HepG2 (cell line): ENCODE measurements around the gene INSIG2. TPM values are rescaled to one million over a fixed set of nuclear protein-coding genes. Genes with fewer than 3 reads are reported as not detected.

Experiments
- ATAC-seq: fragments of 200-7000 bp; cut with Tn5 transposase; 3 replicates; pipeline ENCODE4 v1.9.1; 2020; ENCODE audit warnings: mild to moderate bottlenecking, moderate library complexity
- BruUV-seq: library from RNA; stranded (reverse); fragments of 400-500 nt; replicated peaks from 2 replicates; lab custom pipeline; 2021; lab: Mats Ljungman, UMichigan
- CTCF ChIA-PET: fragments of 300-600 bp; formaldehyde crosslinking; extraction: SDS; loops from one replicate; lab custom pipeline; 2021; ENCODE audit warnings: low total read pairs, inconsistent platforms, low intra/inter-chr PET ratio; lab: Yijun Ruan, JAX
- POLR2A ChIA-PET: fragments of 350-600 bp; sonication (Branson Sonifier 250); formaldehyde crosslinking; loops from one replicate; lab custom pipeline; 2020; ENCODE audit warnings: antibody characterized with exemption, inconsistent platforms; lab: Yijun Ruan, JAX
- DNase-seq: peaks from one replicate; pipeline ENCODE4 v3.0.0-alpha.2; 2015; ENCODE audit warnings: low spot score
- FAIRE-seq: peaks from 3 replicates; lab custom pipeline; 2011; peaks lifted over from hg19 to GRCh38; lab: Jason Lieb, UNC
- H2AFZ ChIP-seq: one replicate; pipeline ENCODE4 v1.6.1; 2011; ENCODE audit warnings: low read length, inconsistent platforms
- H3K27ac ChIP-seq: fragments of 300-600 bp; 3 replicates; pipeline ENCODE4 v1.8.0; 2011; ENCODE audit warnings: mixed run types, mild to moderate bottlenecking, mixed read lengths, low read length, inconsistent platforms; ENCODE audit not compliant: insufficient read depth; ENCODE audit errors: extremely low read length
- H3K27me3 ChIP-seq, 2 experiments: fragments of 200-600 bp in 1 of 2; 2 replicates in 1 of 2; 3 replicates in 1 of 2; pipeline versions ENCODE4 v1.6.0 to v1.8.0; 2011; ENCODE audit warnings: low read length in 2 of 2, mild to moderate bottlenecking in 2 of 2, moderate library complexity in 2 of 2, inconsistent platforms in 1 of 2; ENCODE audit not compliant: insufficient read depth in 2 of 2, control insufficient read depth in 1 of 2
- H3K36me3 ChIP-seq, 2 experiments: fragments of 200-600 bp in 1 of 2; replicated peaks in 1 of 2; 2 replicates in 1 of 2; 3 replicates in 1 of 2; pipeline versions ENCODE4 v1.5.1 to v1.8.0; 2011; ENCODE audit warnings: low read length in 2 of 2, inconsistent platforms in 1 of 2; ENCODE audit not compliant: insufficient read depth in 2 of 2, control insufficient read depth in 1 of 2
- H3K4me1 ChIP-seq: 2 replicates; pipeline ENCODE4 v1.5.1; 2012; ENCODE audit warnings: low read length, inconsistent platforms; ENCODE audit not compliant: insufficient read depth
- H3K4me2 ChIP-seq: 2 replicates; pipeline ENCODE4 v1.6.0; 2011; ENCODE audit warnings: low read depth, low read length, inconsistent platforms
- H3K4me3 ChIP-seq, 3 experiments: fragments of 200-600 bp in 1 of 3; sonication (generic), shearing (Covaris generic) in 1 of 3; replicated peaks in 1 of 3; 2 replicates each; pipeline ENCODE4 v1.5.1; 2011 to 2016; ENCODE audit warnings: low read length in 3 of 3, inconsistent platforms in 2 of 3, low read depth in 2 of 3, mild to moderate bottlenecking in 2 of 3, control low read depth in 1 of 3, mixed read lengths in 1 of 3; ENCODE audit not compliant: insufficient read depth in 1 of 3
- H3K79me2 ChIP-seq: one replicate; pipeline ENCODE4 v1.6.1; 2011; ENCODE audit warnings: low read length, inconsistent platforms; ENCODE audit not compliant: insufficient read depth
- H3K9ac ChIP-seq: 2 replicates; pipeline ENCODE4 v1.6.0; 2011; ENCODE audit warnings: mild to moderate bottlenecking, low read depth, low read length, inconsistent platforms; ENCODE audit not compliant: insufficient read depth
- H3K9me3 ChIP-seq: 2 replicates; pipeline ENCODE4 v1.5.1; 2012; ENCODE audit warnings: mild to moderate bottlenecking, low read length
- H4K20me1 ChIP-seq: 2 replicates; pipeline ENCODE4 v1.6.0; 2011; ENCODE audit warnings: inconsistent platforms, mild to moderate bottlenecking, low read length, moderate library complexity; ENCODE audit not compliant: insufficient read depth
- ARID5B ChIP-seq: IDR thresholded peaks from 2 replicates; pipeline ENCODE4 v1.4.0; 2020; ENCODE audit warnings: mild to moderate bottlenecking, missing genetic modification reagents
- CBFB ChIP-seq: sonication (generic); formaldehyde crosslinking; IDR thresholded peaks from 2 replicates; pipeline ENCODE4 v1.4.0; 2020; ENCODE audit warnings: missing genetic modification reagents
- ESRRA ChIP-seq: sonication (generic); formaldehyde crosslinking; IDR thresholded peaks from 2 replicates; pipeline ENCODE4 v1.5.1; 2020; ENCODE audit warnings: mild to moderate bottlenecking, low read depth, missing genetic modification reagents
- KAT7 ChIP-seq: IDR thresholded peaks from 2 replicates; pipeline ENCODE4 v1.6.1; 2018; ENCODE audit warnings: borderline replicate concordance, missing compliant biosample characterization
- KLF13 ChIP-seq: sonication (generic); formaldehyde crosslinking; IDR thresholded peaks from 2 replicates; pipeline ENCODE4 v1.4.0; 2020; ENCODE audit warnings: mild to moderate bottlenecking, missing genetic modification reagents
- NCOR1 ChIP-seq: fragments of 200-600 bp; sonication (generic); IDR thresholded peaks from 2 replicates; pipeline ENCODE4 v1.7.0; 2017; ENCODE audit warnings: antibody characterized with exemption, low read length, borderline replicate concordance
- PRDM15 ChIP-seq: sonication (generic); formaldehyde crosslinking; IDR thresholded peaks from 2 replicates; pipeline ENCODE4 v1.4.0; 2020; ENCODE audit warnings: missing genetic modification reagents
- RXRB ChIP-seq: IDR thresholded peaks from 2 replicates; pipeline ENCODE4 v1.6.1; 2016; ENCODE audit warnings: borderline replicate concordance, missing genetic modification reagents, missing compliant biosample characterization
- ZMAT5 ChIP-seq: sonication (generic); formaldehyde crosslinking; IDR thresholded peaks from 2 replicates; pipeline ENCODE4 v1.5.0; 2020; ENCODE audit warnings: mild to moderate bottlenecking, low read depth, missing genetic modification reagents, borderline replicate concordance
- ZMYM3 ChIP-seq: sonication (generic); formaldehyde crosslinking; IDR thresholded peaks from 2 replicates; pipeline ENCODE4 v1.5.1; 2020; ENCODE audit warnings: mild to moderate bottlenecking, missing genetic modification reagents
- ZNF414 ChIP-seq: sonication (generic); formaldehyde crosslinking; IDR thresholded peaks from 2 replicates; pipeline ENCODE4 v1.5.0; 2020; ENCODE audit warnings: missing genetic modification reagents
- ZSCAN25 ChIP-seq: sonication (generic); formaldehyde crosslinking; IDR thresholded peaks from 2 replicates; pipeline ENCODE4 v1.8.0; 2022; ENCODE audit warnings: mild to moderate bottlenecking, missing genetic modification reagents
- WGBS: methylation state at CpG from one replicate; pipeline ENCODE4 v1.1.6; 2017; ENCODE audit warnings: low lambda C conversion rate; 5-methylcytosine and 5-hydroxymethylcytosine counted together
- in situ Hi-C: cut with HindIII; loops from 2 replicates; pipeline ENCODE4 v1.10.0; 2017; ENCODE audit warnings: low pct_unique_long_range_greater_than_20kb; ENCODE audit not compliant: extremely low pct_ligation_motif_present
- intact Hi-C: fragments of 100-400 bp; cut with micrococcal nuclease; formaldehyde crosslinking; loops from one replicate; pipeline ENCODE4 v1.10.0; 2022; ENCODE audit not compliant: unreplicated experiment
- polyA plus RNA-seq, 8 experiments: library from polyadenylated mRNA; depleted of rRNA in 3 of 8; stranded (reverse) in 7 of 8; unstranded in 1 of 8; fragments of >200 nt; fragmentation: Illumina TruSeq in 4 of 8; extraction: Trizol in 4 of 8; gene quantifications; 2 replicates each; pipeline versions ENCODE4 v1.2.1 to v1.2.3, GENCODE V29; 2011 to 2016; ENCODE audit warnings: low read depth in 4 of 8, missing spikeins in 1 of 8, mixed read lengths in 1 of 8; ENCODE audit not compliant: insufficient read depth in 1 of 8
- total RNA-seq, 5 experiments: library from RNA; depleted of rRNA; stranded (reverse); fragments of >200 nt; fragmentation: Illumina TruSeq; extraction: Trizol; gene quantifications; 2 replicates each; pipeline ENCODE4 v1.2.3, GENCODE V29; 2016; ENCODE audit warnings: low read depth in 1 of 5

INSIG2 gene
- total and polyA plus RNA-seq, 2 of the 13 experiments (the other 11 are each of a cell fraction or from before 2014, with no cell fraction given): 73.5 to 481 TPM

DNA sequence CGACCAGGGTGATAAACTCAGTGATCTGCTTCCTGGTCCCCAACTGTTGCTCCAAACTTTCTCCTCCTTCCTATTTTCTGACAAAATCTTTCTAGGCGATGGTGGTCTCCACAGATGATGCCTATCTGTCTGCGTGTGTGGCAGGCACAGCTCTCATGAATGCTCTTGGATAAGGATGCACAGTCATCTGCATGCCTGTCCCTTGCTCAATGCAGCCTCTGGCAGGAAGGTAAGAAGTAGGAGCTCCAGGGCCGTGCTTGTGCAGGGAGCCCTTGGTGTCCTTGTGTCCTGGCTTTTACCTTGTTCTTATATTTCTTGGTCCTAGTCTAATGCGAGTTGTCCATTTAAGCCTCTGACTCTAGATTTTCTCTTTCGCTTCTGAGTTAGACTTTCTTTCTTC, 57.5 kb downstream of the INSIG2 start (continued):
- TF ChIP-seq ZMYM3 (CRISPR knock-in tag): 0 out of 2 replicates have a peak, but pooled peaks have one; percentile 11
- TF ChIP-seq PRDM15 (CRISPR knock-in tag): no peak

GRCh38 chr2:118146315-118147283, 58.3 kb downstream of the INSIG2 start:
- POLR2A ChIA-PET: no interaction called here
- Histone ChIP-seq H3K27me3 (no peaks in the 10 kb centered on the region), H3K36me3 (no peaks in the 10 kb centered on the region), H3K79me2 (no peaks in the 10 kb centered on the region), H4K20me1 (no peaks in the 10 kb centered on the region), H2AFZ (peak overlapping the region; percentile 2), H3K4me1 (peaks cover 37% of the 10 kb centered on the region), H3K9ac (no peak overlapping the region), H3K4me2 (peak overlapping the region; percentile 72), H3K9me3 (no peaks in the 10 kb centered on the region), H3K4me3 (peak overlapping the region in 2 of 3 experiments; percentile 27 to 29; a peak in 4 of 6 replicates), H3K27ac (peak overlapping the region; percentile 24)
- ATAC-seq (peak; percentile 82), FAIRE-seq (peak; percentile 21), DNase-seq (peak; percentile 43)
- WGBS: 6% methylated on average over 10 of the region's 11 CpGs
- CTCF ChIA-PET: no interaction called here
- in situ Hi-C loops: no loop called here
- intact Hi-C loops: no loop called here
- BruUV-seq: no TSS peak
- TF ChIP-seq ZSCAN25 (CRISPR knock-in tag) (no peak), KLF13 (CRISPR knock-in tag) (no peak), NCOR1 (no peak), ARID5B (CRISPR knock-in tag) (peak; percentile 30; the same call in 1 of the 2 replicates), KAT7 (CRISPR knock-in tag) (no peak), ESRRA (CRISPR knock-in tag) (no peak), RXRB (CRISPR knock-in tag) (no peak), CBFB (no peak), ZNF414 (CRISPR knock-in tag) (no peak), ZMAT5 (CRISPR knock-in tag) (no peak)
